SK-N-MC (cell line): ENCODE data around the gene NAP1L4.

Experiments used
- DNase-seq: peaks from one replicate; pipeline ENCODE4 v3.0.0-alpha.2; 2011; ENCODE audit warnings: low read depth, low spot score
- H3K27ac ChIP-seq: fragments of 200-600 bp; sonication (generic); 2 replicates; pipeline ENCODE4 v1.5.1; 2016; ENCODE audit warnings: mixed run types
- H3K36me3 ChIP-seq: fragments of 200-600 bp; sonication (generic); 2 replicates; pipeline ENCODE4 v1.6.1; 2017; ENCODE audit warnings: antibody characterized with exemption, low read length, mixed read lengths; ENCODE audit not compliant: insufficient read depth
- H3K4me3 ChIP-seq: fragments of 200-600 bp; sonication (generic); 2 replicates; pipeline ENCODE4 v1.5.1; 2016
- H3K9ac ChIP-seq: fragments of 200-600 bp; sonication (generic); 2 replicates; pipeline ENCODE4 v1.8.0; 2017; ENCODE audit warnings: mixed run types, mixed read lengths; ENCODE audit not compliant: insufficient read length
- H3K9me3 ChIP-seq: fragments of 200-600 bp; sonication (generic); 2 replicates; pipeline ENCODE4 v1.6.1; 2017; ENCODE audit warnings: low read depth, mild to moderate bottlenecking, antibody characterized with exemption, low read length, moderate library complexity, mixed read lengths
- EZH2 ChIP-seq: fragments of 200-600 bp; sonication (generic); IDR thresholded peaks from one replicate; pipeline ENCODE4 v1.6.1; 2017; ENCODE audit warnings: antibody characterized with exemption
- FOXP2 ChIP-seq: optimal IDR thresholded peaks from 2 replicates; pipeline ENCODE3; 2011; ENCODE audit warnings: mild to moderate bottlenecking, moderate library complexity; ENCODE audit not compliant: insufficient read depth; ENCODE audit errors: extremely low read length, control extremely low read depth
- POLR2AphosphoS5 ChIP-seq: IDR thresholded peaks from 2 replicates; pipeline ENCODE4 v1.6.1; 2012; ENCODE audit warnings: mild to moderate bottlenecking, low read depth, low read length, borderline replicate concordance

Gene NAP1L4

DNA sequence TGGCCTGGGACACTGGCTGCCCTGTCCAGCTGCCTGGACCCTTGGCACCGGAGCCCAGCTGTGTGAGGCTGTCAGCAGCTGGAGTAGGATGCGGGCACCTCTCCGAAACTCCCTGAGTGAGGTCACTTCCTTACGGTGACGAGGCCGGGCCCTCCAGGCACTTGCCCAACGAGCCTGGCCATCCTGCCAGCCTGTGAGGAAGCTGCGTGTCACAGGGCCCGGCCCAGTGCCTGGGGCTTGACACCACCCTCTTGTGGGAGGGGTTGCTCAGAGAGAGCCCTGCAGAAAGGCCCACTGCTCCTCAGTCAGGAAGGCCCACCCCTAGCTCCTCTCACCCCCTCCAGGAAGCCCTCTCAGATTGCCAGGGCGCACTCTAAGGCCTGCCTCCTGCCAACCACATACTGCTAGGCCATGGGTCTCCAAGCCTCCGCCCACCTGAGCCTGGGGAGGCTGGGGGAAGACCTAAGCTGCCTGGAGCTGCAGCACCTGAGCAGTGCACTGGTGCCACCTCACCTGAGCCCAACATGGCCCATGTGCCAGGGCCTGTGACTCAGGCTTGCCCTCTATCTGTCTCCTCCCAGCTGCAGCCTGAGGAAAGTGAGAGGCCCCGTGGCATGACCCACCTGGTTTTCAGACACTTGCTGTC, 58.6 kb downstream of the NAP1L4 start:
- no peak for DNase-seq
- no peak for TF ChIP-seq FOXP2
- no peak for TF ChIP-seq POLR2AphosphoS5
- no peak for TF ChIP-seq EZH2
- Histone ChIP-seq H3K9ac (no peak overlapping the region), H3K36me3 (no peaks in the 10 kb centered on the region), H3K4me3 (no peak overlapping the region), H3K9me3 (peaks cover 4% of the 10 kb centered on the region; the same call in 1 of the 2 replicates), H3K27ac (no peak overlapping the region)

DNA sequence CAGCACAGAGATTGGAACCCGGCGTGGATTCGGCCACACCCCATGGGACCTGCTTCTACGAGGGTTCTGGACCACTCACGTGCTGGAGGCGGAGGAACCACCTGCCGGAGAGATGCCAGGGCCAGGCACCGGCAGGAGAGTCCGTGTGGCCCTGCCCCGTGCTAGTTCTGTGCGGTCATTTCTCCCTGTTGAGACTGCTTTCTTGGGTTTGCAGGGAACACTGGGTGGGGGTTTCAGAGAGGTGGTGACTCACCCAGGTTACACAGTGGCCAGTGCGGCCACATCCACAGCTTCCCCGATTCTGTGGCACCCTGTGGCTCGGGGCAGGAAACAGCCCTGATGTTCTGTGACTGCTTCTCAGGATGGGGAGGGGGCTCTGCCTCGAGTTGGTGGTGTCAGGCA, 59.3 kb downstream of the NAP1L4 start:
- Histone ChIP-seq H3K4me3 (no peak overlapping the region), H3K9ac (no peak overlapping the region), H3K9me3 (peaks cover 4% of the 10 kb centered on the region; the same call in 1 of the 2 replicates), H3K27ac (no peak overlapping the region), H3K36me3 (no peaks in the 10 kb centered on the region)
- no peak for DNase-seq
- TF ChIP-seq FOXP2 (no peak), POLR2AphosphoS5 (no peak), EZH2 (no peak)

- no peak for DNase-seq
- Histone ChIP-seq H3K4me3 (no peak overlapping the region), H3K9me3 (no peaks in the 10 kb centered on the region), H3K27ac (no peak overlapping the region), H3K9ac (no peak overlapping the region), H3K36me3 (no peaks in the 10 kb centered on the region)
- TF ChIP-seq EZH2 = no peak
- no peak for TF ChIP-seq FOXP2
- no peak for TF ChIP-seq POLR2AphosphoS5
Observed at GRCh38 chr11:2931771-2932738, 60.1 kb downstream of the NAP1L4 start.

GRCh38 chr11:2931420-2931746, 60.7 kb downstream of the NAP1L4 start:
- no peak for DNase-seq
- Histone ChIP-seq H3K4me3 (no peak overlapping the region), H3K36me3 (no peaks in the 10 kb centered on the region), H3K9me3 (no peaks in the 10 kb centered on the region), H3K9ac (no peak overlapping the region), H3K27ac (no peak overlapping the region)
- no peak for TF ChIP-seq FOXP2
- no peak for TF ChIP-seq POLR2AphosphoS5
- no peak for TF ChIP-seq EZH2

DNA sequence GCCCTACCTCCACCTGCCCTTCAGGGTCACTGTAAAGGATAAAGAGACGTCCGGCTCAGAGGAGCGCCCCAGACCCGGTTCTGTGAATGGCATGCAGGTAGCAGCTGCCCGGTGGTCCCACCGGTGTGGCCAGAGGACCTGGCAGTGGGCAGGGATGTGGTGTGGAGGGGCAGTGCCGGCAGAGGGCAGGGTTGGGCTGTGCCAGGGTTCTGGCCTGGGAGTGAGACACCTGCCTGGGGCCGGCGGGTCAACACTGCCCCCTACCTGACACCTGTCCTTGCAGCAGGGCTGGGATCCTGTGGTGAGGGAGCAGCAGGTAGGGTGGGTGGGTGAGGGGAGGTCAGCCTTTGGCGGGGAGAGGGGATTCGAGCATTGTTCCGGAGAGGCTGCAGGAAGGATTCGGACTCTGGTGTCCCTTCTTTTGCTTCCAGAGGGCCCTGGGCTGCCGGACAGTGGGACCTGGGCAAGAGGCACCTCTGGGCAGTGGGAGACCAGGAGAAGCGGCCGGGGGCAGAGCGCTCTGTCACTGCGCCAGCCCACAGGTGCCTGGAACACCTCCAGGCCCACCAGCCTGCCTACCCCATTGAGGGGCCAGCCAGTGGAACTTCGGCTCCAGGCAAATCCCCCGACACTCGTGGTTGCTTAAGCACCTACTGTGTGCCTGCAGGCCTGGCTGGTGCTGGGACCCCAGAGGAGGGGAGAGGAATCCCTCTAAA, 61.3 kb downstream of the NAP1L4 start:
- Histone ChIP-seq H3K36me3 (no peaks in the 10 kb centered on the region), H3K9me3 (no peaks in the 10 kb centered on the region), H3K4me3 (no peak overlapping the region), H3K9ac (no peak overlapping the region), H3K27ac (no peak overlapping the region)
- no peak for DNase-seq
- TF ChIP-seq POLR2AphosphoS5 (no peak), EZH2 (no peak), FOXP2 (no peak)

DNA sequence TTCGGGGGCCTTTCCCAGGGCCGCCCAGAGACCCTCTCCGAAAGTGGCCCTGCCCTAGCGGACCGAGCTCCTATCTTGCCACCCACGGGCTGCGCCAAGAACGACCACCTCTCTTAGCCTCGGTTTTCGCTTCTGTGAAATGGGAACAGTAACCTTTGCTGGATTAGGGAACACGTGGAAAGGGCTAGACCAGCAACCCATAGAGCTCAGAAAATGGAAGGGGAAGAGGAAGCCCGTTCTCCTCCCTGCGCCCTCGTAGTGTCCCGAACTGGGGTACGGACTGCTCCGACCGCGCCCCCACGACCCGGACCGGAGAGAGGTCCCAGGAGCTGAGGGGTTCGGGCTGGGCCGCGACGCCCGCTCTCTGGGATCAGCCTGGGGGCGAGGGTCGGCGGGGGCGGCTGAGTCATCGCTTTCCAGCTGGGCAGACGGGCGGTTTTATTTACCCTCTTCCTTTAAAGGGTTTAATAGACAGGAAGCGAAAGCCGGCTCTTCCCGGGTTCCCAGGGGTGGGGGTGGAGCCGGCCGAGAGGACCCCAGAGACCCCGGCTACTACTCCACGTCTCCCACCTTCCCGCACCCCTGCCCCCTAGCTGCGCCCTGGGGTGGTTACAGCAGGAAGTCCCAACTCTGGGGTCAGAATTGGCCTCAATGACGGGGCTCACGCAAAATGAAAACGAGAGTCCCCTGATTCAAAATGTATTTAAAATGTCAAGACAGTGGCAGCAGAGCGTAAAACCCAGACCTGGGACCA, 62.0 kb downstream of the NAP1L4 start:
- no peaks in the 10 kb centered on the region for H3K9me3 ChIP-seq
- no peaks in the 10 kb centered on the region for H3K36me3 ChIP-seq
- H3K9ac ChIP-seq = no peak overlapping the region
- no peak for DNase-seq
- no peak for TF ChIP-seq EZH2
- TF ChIP-seq FOXP2 = no peak
- TF ChIP-seq POLR2AphosphoS5 = no peak
- no peak overlapping the region for H3K27ac ChIP-seq
- H3K4me3 ChIP-seq = peak overlapping the region; percentile 63

DNA sequence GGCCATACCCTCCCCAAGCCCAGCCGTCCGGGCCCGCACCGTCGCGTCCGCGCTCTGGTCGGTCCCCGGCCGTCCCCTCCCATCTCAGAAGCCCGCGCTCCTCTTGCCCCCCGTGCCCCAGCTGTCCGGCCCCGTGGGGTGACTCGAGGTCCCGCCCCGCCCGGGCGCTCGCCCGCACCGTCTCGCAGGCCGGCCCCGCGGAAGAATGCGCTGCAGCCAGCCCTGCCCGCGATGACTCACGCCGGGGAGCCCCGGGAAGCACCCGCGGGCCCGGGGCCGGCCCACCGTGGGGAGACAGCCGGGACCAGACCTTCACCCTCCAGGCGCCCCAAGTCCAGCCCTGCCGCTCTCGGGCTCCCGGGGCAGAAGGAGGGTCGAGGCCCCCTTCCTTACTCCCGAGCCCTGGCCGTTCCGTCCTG, 62.6 kb downstream of the NAP1L4 start:
- H3K9ac ChIP-seq = no peak overlapping the region
- no peak for DNase-seq
- H3K27ac ChIP-seq = no peak overlapping the region
- no peaks in the 10 kb centered on the region for H3K9me3 ChIP-seq
- no peaks in the 10 kb centered on the region for H3K36me3 ChIP-seq
- TF ChIP-seq FOXP2 (no peak), POLR2AphosphoS5 (no peak), EZH2 (no peak)
- H3K4me3 ChIP-seq = peak overlapping the region; percentile 63
